GM19438 (cell line): ENCODE results near the gene F9.
A peak's percentile ranks its signal among the peaks of the same experiment; 100 is the strongest.
"Not testable (repeated sequence)": the region's sequence is repeated elsewhere in the genome, so short reads cannot be mapped to it uniquely, and the experiment has no call there.

Experiments used
- ATAC-seq: cut with Tn5 transposase; IDR thresholded peaks from one replicate; pipeline ENCODE4 v1.9.1; 2021; ENCODE audit warnings: low read depth; ENCODE audit not compliant: unreplicated experiment

Gene F9

DNA sequence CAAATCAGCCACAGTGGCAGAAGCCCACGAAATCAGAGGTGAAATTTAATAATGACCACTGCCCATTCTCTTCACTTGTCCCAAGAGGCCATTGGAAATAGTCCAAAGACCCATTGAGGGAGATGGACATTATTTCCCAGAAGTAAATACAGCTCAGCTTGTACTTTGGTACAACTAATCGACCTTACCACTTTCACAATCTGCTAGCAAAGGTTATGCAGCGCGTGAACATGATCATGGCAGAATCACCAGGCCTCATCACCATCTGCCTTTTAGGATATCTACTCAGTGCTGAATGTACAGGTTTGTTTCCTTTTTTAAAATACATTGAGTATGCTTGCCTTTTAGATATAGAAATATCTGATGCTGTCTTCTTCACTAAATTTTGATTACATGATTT, at the start of gene F9:
TSS of gene F9 (plus strand) at position 190 of the 400 bp plus-strand sequence. CDS start at position 216, 26 bp downstream.
- no peak for ATAC-seq

DNA sequence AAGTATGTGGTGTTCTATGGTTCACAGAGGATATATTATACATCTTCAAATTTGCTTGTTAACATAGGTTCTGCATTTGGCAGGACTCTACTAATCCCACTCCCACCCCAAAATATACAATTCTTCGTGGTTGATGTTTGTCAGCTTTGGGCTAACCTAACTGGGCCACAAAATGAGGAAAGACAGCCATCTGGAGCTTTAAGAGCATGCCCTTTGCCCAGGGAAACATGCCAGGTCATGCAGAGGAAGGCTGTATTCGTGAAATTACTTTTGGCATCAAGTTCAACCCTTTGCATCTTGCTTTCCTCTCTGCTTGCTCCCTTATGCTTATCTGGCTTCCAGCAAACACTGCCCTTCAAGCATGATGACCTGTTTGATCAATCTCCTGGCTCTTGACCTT, 46.8 kb upstream of the F9 start:
- no peak for ATAC-seq

DNA sequence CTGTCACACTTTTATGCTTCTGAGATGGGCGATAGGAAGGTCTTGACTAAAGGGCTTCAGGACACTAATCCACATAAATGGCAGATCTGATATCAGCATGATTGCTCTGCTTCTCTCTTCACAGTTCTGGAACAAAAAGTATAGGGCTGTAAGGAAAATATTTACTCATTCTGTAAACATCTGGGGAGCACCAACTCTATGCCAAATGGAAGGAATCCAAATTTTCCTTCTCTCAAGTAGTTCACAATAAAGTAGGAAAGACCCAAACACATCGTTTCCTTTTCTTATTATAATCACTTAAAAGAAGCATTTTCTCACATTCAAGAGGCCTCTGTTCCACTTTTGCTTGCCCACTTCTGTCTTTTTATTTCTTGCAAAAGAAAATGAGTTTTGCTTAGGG, 45.9 kb upstream of the F9 start:
- ATAC-seq: no peak

DNA sequence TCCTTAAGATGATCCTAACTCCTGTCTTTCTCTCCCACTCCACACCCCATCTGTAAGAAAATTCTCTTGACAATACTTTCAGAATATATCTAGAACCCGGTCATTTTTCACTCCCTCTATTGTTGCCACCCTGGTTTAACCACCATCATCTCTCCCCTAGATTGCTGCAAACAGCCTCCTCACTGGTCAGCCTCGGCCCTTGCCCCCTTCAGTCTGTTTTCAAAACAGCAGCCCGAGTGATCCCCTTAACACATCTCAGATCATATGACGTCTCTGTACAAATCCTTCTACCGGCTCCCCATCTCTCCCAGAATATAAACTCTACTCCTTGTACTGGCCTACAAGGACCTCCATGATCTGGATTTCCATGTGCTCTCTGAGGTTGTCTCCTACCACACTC, 35.2 kb upstream of the F9 start:
- no peak for ATAC-seq

DNA sequence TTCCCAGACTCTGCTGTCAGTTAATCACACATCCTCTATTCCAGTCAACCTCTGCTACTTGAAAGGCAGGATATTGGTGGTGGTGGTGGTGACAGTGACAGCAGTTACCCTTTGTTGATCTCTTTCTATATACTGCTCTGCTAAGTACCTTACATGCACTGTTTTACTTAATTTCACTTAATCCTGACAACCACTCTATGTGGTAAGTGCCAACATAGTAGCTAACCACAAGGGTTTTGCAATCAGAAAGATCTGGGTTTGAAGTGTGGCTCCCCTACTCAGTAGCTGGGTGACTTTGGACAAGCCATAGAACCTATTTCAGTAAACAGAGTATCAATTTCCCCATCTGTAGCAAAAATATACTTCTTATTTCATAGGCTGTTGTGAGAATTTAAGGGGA, 24.2 kb upstream of the F9 start:
- no peak for ATAC-seq

DNA sequence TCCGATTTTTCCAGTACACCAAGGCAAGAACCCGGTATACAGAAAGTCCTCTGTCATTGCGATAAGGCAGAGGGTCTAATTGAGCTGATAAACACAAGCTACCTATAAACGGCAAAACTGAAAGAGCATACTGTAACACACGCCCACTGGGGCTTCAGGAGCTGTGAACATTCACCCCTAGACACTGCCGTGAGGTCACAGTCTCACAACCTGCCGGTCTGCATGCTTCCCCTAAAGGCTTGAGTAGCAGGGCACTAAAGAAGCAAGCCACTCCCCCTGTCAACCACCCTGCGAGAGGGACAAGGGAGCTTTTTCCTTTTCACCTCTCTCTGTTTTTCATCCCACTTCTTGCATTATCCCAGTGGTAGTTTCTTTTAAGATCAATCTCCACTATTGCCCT, 22.4 kb upstream of the F9 start:
- no peak for ATAC-seq

DNA sequence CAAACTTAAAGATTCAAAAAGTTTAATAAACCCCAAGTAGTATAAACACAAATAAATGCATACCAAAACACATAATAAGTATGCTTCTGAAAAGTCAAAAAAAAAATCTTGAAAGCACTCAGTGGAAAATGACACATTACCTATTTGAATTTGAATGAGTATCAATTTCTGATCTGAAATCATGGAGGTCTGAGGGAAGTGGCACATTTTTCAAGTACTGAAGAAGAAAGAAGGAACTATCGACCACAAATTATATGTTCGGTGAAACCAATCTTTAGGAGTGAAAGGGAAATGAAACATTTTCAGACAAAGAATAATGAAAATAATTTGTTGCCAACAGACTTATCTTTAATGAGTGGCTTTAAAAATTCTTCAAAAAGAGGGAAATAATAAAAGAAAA, 12.1 kb upstream of the F9 start:
- no peak for ATAC-seq

DNA sequence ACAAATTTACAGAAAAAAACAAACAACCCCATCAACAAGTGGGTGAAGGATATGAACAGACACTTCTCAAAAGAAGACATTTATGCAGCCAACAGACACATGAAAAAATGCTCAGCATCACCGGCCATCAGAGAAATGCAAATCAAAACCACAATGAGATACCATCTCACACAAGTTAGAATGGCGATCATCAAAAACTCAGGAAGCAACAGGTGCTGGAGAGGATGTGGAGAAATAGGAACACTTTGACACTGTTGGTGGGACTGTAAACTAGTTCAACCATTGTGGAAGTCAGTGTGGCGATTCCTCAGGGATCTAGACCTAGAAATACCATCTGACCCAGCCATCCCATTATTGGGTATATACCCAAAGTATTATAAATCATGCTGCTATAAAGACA, 1.7 kb upstream of the F9 start:
- ATAC-seq: not testable (repeated sequence)

DNA sequence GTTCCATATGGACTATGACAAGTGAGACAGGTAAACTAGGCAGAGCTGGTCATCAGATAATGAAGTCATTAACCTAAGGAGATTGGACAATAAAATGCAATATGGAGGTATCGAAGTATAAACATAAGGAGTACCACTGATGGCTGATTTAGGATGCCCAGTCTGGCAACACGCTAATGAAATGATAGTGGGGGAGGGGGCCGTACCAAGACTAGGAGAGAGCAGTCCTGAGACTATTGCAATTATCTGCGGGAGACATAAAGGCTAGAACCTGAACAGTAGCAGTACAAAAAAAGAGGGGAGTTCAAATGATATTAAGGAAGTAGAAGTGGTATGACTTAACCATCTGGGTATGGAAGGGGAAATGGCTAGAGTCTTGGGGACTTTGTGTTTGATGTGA, 2.3 kb downstream of the F9 start:
- ATAC-seq: no peak

DNA sequence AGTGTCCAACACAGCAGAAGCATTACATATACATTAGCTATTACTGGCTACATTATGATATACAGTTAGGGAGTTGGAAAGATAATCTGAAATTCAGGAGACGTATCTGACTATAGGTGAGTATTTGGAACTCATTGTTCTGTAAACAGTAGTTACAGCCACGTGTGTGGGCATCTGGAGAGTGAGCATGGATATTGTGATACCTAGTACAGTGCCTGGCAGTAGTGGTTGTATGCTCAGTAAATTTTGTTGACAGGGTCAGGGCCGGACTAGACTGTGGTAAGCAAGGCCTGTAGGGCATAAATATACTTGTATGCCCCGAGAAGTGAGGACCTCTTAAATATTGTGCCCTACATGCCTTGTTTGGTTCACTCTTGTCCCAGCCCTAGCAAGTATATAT, 2.9 kb downstream of the F9 start:
- ATAC-seq: no peak

DNA sequence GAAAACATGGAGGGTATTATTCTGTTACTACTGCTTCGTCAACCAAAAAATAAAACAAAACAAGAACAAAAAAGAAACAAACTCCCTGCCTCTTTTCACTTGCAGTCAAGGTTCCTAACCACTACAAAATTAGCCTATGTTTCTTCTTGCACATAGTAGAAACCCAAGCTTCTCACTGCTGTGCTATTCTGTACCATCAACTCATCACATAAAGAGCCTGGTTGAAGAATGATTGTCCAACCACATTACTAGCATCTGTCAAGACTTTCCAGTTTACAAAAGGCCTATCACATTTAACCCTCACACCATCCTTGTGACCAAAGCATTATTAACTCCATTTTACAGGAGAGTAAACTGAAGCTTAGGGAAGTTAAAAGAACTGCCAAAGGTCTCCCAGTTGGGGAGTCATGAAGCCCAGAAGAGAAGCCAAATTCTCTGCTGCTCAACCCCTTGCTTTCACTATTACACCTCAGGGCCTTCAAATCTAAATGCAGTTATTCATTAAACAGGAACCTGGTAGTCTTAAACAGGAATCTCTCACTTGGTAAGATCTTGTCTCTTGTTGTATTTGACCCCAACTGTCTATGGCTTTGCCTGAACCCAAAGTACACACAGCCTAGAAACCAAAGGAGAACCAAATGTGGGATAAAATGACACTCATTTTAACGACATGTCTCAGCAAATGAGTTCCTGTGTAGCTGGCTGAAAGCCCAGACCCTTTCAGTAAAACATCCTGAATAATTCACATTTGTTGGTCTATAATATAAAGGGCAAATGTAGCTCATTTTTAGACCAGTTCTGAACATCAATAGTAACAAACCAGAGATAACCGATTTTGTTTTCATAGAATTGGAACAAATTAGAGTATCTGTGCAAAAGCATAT, 8.6 kb downstream of the F9 start:
- ATAC-seq: peak; percentile 87

DNA sequence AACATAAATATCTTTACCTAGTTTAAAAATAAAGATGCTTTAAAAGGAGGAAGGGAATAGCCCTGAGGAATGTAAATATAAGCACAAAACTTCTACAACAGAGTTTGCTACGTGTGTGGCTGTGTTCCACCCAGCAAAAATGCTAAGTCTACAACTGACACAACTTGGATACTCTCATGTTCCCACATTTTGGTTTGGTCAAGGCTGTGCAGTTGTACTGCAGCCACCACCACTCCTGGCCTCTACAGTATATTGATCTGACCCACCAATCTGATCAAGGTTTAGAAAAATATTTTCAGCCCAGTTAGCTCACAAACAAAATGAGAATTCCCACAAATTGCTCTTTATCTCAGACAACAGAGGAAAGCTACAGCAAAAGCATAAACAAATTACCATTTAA, 12.1 kb downstream of the F9 start:
- ATAC-seq: no peak

DNA sequence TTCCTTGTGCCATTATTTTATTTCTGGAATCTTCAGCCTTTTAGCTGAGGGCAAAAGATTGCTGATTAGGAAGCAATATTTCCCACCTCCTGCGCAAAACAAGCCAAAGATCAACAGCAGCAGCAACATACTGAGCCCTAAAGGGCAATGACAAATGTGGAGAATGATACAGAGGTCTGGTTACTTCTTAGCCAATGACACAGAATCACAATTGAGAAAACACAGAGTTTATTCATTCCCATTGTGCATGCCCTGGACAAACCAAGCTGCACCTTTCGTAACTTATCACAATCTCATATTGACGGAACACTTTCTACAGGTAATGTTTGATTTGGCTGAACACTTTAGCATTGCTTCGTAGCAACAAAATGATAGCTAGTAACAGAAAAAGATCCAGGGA, 13.4 kb downstream of the F9 start:
- ATAC-seq: no peak

DNA sequence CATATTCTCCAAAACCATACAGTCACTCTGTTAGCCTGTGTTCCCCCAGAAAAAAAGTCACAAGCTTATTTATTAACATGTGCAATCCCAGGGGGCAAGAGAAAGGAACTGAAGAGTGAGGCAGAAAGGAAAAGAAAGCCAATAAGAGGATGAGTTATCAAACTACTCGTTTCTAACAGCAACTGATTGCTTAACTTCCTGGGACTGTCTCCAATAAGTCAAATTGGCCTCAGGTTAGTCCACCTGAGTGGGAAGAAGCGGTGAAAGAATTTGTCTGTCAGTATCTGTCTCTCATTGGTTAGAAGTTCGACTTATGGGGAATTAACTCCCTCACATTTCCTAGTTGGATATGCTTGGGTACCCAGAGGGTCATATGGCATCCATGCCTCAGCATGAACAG, 14.1 kb downstream of the F9 start:
- ATAC-seq: no peak

DNA sequence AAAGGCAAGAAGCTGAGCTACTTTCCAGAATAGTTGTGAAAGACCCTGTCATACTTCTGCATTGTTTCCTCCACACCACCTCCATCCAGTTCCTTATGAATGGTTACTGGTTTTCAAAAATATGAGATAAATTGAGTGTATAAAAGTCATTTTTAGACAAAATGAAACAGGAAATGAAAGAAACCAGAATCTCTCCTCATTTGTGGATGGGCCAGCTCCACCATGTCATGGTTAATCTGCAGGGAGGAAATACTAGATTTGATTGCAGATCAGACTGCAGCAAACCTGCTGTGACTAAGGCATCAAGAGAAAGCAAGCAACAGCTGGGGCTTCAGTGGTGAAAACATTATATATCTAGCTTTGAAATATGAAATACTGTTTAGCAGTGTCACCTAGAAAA, 23.8 kb downstream of the F9 start:
- no peak for ATAC-seq

DNA sequence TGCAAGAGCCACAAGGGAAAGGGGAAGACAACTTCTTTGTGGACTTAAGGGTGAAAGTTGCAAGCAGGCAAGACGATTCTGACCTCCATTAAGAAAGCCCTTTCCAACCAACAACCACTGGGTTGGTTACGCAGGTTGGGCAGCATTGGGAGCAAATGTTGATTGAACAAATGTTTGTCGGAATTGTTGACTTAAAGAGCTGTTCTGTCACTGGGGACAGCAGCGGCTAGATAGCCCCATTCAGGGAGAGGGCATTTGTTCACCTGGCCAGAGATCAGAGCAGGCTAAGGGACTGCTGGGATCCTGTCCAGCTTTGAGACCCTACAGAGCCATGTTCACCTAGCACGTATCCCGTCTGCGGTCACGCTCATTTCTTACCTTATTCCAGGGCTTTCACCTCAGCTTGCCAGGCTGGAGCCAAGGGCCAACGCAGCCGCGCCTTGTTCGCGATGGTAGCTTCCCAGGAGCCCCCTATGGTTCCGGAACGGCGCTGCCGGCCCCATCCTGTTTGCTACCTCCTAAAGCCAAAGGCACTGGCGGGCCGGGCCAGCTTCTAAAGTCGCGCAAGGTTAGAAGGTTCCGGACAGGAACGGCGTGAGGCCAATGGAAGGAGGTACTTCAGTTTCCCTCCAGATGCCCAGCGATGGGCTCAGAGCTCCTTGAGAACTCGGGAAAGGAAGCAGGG, 24.6 kb downstream of the F9 start:
- ATAC-seq: no peak

DNA sequence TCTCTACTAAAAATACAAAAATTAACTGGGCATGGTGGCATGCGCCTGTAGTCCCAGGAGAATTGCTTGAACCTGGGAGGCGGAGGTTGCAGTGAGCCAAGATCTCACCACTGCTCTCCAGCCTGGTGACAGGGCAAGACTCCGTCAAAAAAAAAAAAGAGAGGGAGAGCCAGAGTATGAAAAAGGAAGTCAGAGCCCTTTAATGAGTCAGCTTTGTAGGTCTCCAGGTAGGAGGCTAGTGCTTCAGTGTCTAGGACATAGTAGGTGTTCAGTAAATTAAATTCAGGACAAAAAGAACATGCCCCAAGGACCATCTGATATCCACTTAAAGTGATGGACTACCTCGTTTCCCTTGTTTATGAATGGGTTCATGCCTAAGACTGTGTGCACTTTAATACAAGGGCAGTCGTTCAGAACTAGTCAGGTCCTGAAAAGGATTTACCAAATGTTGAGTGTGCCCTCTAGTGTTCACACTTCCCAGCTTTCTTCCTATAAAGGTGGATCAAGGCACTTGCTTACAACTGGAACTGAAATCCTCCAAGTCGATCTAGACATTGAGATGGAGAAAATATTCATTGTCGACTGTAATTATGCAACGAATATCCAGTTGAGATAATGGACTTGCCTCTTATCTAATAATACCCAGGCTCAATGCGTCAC, 29.0 kb downstream of the F9 start:
- ATAC-seq: no peak

DNA sequence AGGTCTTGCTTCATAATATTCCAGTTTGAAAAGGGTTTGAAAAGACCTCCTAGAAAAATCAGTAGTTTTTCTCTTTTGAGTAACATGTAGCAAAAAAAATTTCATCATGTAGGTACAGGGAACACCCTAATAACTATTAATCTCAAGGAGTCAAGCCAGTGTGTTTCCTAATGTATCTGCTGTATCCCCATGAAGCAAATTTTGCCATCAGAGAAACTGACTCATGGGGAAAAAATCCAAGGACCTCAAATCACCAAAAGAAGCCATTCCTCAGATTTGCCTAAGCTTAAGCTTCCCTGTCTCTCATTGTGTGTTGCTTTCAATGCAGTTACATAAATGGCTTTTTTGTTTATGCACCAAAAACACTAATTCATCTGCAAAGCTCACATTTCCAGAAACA, 29.7 kb downstream of the F9 start:
- ATAC-seq: no peak

DNA sequence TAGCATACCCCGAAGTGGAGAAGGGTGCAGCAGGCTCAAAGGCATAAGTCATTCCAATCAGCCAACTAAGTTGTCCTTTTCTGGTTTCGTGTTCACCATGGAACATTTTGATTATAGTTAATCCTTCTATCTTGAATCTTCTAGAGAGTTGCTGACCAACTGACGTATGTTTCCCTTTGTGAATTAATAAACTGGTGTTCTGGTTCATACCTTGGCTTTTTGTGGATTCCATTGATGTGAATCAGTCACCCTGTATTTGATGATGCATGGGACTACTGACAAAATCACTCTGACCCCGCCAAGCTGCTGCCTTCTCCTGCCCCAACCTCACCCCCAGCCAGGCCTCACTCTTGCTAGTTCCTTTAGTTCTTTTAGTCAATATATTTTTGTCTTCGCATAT, 32.7 kb downstream of the F9 start:
- no peak for ATAC-seq

DNA sequence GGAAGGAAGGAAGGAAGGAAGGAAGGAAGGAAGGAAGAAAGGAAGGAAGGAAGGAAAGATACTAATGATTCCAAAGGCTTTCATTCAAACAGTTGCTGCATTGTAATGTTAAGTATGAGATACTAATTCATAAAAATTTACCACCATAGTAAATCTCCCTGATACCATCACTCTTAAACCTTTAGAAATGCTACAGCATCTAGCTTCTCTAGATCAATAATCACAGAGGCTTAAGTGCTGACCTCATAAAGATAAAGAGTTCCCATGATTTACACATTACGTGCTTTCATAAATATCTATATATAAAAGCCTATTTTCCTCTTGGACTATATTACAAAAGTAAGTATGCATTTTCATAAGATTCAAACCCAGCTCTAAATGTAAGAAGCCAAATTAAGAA, 36.4 kb downstream of the F9 start:
- ATAC-seq: no peak

DNA sequence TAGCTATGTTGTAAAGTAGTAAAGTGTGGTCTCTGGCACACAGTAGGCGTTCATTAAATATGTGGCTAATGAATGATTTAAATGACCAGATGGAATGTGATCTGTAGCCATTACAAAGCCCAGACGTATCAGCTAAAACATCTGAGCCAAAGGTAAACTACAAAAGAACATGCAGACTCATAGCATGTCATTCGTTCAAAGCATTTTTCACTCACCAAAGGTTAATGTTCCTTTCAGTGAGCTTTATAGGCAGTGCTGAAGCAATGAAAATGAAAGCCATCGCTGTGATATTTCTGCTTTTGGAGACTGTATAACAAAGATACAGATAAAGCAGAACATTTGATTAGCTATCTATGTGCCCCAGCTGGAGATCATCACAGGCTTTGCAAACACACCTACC, 50.5 kb downstream of the F9 start:
- ATAC-seq: no peak

DNA sequence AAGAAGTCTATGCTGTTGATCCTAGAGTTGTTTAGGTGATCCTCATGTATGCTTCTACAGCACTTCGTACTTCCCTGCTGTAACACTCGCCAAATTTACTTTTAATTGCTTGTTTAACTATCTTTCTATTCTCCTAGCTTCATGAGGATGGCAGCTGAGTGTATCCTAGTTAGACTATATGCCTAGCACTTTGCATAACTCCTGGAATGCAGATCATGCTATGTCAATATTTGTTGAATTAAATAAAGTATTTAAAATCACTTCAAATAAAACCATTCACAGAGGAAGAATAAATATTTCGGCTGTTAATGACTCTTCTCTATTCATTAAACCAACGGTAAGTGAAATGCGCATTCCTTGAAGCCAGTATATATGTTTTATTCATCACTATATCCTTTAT, 55.1 kb downstream of the F9 start:
- no peak for ATAC-seq
